GM12873 (cell line): ENCODE results near the gene PSME3IP1.

Source experiments
- CTCF ChIP-seq: IDR thresholded peaks from 2 replicates; pipeline ENCODE4 v1.5.1; 2012; ENCODE audit warnings: low read depth, mild to moderate bottlenecking, moderate library complexity, low read length, control low read depth; ENCODE audit not compliant: insufficient read depth; ENCODE audit errors: missing control alignments

PSME3IP1 gene

DNA sequence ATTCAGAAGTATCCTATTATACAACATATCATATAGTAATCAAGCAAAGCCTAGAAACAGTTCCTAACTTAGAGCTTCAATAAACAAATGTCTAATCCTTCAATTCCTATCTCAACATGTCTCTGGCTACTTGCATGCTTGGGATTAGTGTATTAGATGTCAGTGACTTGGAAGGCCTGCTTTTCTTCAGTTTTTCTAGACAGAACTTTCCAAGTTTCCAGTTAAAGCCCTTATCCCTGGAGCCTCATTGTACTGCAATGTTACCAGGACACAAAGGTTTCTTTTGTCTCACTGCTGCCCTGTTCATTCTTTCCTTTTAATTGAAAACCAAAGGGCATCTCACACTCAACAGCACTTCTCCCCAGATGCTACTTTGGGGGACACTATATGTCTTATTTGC is 16.5 kb downstream of the PSME3IP1 start:
- no peak for TF ChIP-seq CTCF

DNA sequence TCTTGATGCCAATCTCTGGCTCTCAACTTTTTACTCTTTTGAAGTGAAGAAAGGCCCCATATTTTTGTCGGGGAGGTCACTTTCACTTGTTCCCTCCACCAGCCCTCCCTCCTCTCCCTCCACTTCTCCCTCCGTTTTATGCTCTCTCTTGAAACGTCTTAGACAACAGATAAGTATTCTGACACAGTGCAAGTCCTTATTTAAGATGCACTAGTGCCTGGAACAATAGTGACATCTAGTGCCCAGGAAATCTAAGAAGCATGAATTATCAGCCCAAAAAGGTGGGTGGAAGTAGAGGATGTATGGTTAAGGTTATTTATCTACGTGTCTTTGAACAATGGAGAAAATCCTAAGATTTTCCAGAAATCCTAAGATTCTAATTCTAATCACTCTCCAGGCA is 17.9 kb downstream of the PSME3IP1 start:
- peak; percentile 62 for TF ChIP-seq CTCF

- TF ChIP-seq CTCF: no peak
Observed at GRCh38 chr16:57167538-57167937, 18.3 kb downstream of the PSME3IP1 start.

DNA sequence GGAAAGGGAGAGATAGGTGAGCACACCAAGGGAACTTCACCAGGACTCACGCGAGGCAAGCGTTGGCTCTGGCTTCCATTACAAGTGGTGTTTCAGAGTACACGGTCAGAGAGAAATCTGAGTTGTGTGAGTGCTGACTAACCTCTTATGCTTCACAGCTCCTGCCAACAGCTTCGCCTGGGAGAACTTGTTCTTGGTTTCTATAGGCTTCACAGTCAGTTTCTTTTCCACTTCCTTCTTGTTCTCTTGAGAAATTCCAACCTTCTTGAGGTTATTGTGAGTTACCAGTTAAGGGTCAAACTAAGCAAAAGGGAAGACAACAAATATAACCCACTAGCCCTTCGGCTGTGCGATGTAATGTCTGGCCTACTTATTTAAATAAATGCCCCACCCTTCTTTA is 18.9 kb downstream of the PSME3IP1 start:
- no peak for TF ChIP-seq CTCF

- TF ChIP-seq CTCF: no peak
Observed at GRCh38 chr16:57166451-57166850, 19.4 kb downstream of the PSME3IP1 start.

- no peak for TF ChIP-seq CTCF
Observed at GRCh38 chr16:57165938-57166337, 19.9 kb downstream of the PSME3IP1 start.

GRCh38 chr16:57165483-57165882 is 20.4 kb downstream of the PSME3IP1 start:
- no peak for TF ChIP-seq CTCF

- no peak for TF ChIP-seq CTCF
Observed at GRCh38 chr16:57163842-57164241, 22.0 kb downstream of the PSME3IP1 start.
